Body of pancreas (tissue), 4 donors: Measurements from ENCODE around the gene RPS6KA2.

Experiments
- CTCF ChIP-seq, 7 experiments: fragments of 450-650 bp in 4 of 7; fragments of 200-600 bp in 3 of 7; sonication (generic) in 3 of 7; IDR thresholded peaks; one replicate each; pipeline ENCODE4 v1.5.1; 2016 to 2019; ENCODE audit warnings: antibody characterized with exemption in 7 of 7
- POLR2A ChIP-seq, 3 donors: fragments of 450-650 bp; IDR thresholded peaks; one replicate each; pipeline ENCODE4 v1.6.1; 2016; ENCODE audit warnings: antibody characterized with exemption in 3 of 3, mild to moderate bottlenecking in 2 of 3

DNA sequence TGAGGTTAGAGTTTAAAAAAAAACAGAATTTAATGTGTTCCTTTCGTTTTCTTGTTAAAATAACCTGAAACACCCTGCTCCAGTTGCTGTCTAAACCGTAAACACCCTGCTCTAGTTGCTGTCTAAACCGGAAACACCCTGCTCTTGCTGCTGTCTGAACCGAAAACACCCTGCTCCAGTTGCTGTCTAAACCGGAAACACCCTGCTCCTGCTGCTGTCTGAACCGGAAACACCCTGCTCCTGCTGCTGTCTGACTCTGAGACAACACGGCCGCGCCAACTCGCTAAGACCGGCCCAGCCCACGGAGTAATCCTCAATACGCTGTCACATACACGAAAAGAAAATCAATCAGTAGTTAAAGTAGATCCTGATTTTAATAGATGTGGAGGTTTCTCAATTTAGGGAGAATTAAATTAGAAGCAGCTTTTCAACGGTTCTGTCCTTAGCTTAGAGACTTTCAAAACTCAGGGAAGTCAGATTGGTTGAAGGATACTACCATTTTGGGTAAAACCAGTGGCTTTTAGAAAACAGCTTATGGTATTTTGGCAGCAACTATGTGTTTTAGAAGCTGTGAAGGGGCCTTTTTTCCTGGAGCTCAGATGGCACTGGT, 138.9 kb downstream of the RPS6KA2 start:
- TF ChIP-seq POLR2A (IDR thresholded peaks at IDR 0.05) (no peak), CTCF (IDR thresholded peaks at IDR 0.05) (no peak)
